H1 (cell line): ENCODE results near the gene HOXA11. TPM values are rescaled to one million over a fixed set of nuclear protein-coding genes. Genes with fewer than 3 reads are reported as not detected.

ENCODE experiments used
- BCL11A ChIP-seq, 2 experiments: IDR thresholded peaks; one replicate each; pipeline ENCODE4 v1.6.1; 2011; ENCODE audit warnings: low read depth in 2 of 2, low read length in 2 of 2, mild to moderate bottlenecking in 2 of 2
- KDM5A ChIP-seq: fragments of 200-600 bp; IDR thresholded peaks from 2 replicates; pipeline ENCODE4 v1.7.1; 2012; ENCODE audit warnings: mild to moderate bottlenecking, low read length, inconsistent platforms, mixed read lengths
- MAFK ChIP-seq: IDR thresholded peaks from 2 replicates; pipeline ENCODE4 v1.6.1; 2012; ENCODE audit warnings: low read depth, mild to moderate bottlenecking, improper control_type of control experiment, low read length
- MAX ChIP-seq: IDR thresholded peaks from 2 replicates; pipeline ENCODE4 v1.6.1; 2012; ENCODE audit warnings: inconsistent platforms
- RNF2 ChIP-seq: fragments of 200-900, 300-1000 bp; sonication (generic); IDR thresholded peaks from 2 replicates; pipeline ENCODE4 v1.7.1; 2016; ENCODE audit warnings: borderline replicate concordance, low read depth, mild to moderate bottlenecking, antibody characterized with exemption, low read length; ENCODE audit not compliant: poor library complexity, severe bottlenecking; ENCODE audit errors: missing control alignments
- TCF12 ChIP-seq: IDR thresholded peaks from 2 replicates; pipeline ENCODE4 v1.6.1; 2011; ENCODE audit warnings: low read depth, mild to moderate bottlenecking, low read length
- polyA plus RNA-seq, 7 experiments: library from polyadenylated mRNA; depleted of rRNA in 3 of 7; stranded (reverse) in 5 of 7; unstranded in 2 of 7; fragments of >200 nt in 5 of 7; fragments of 200-250 nt in 2 of 7; gene quantifications; 1 replicate in 5 of 7; 2 replicates in 1 of 7; 4 replicates in 1 of 7; pipeline versions ENCODE4 v1.2.1 to v1.2.3, GENCODE V29; 2011 to 2013; ENCODE audit warnings: missing spikeins in 2 of 7, mixed read lengths in 2 of 7
- total RNA-seq: library from RNA; stranded (reverse); fragmentation: NEBNext Ultra II Directional; extraction: Animal tissue kit (Norgen Biotek cat#: 25700); gene quantifications from 2 replicates; pipeline ENCODE4 v1.2.1, GENCODE V29; 2021

The HOXA11 gene
- total and polyA plus RNA-seq, 2 of the 8 experiments (the other 6 are each of a cell fraction or from before 2014, with no cell fraction given): not detected

- no peak for TF ChIP-seq RNF2
- no peak for TF ChIP-seq MAX
- TF ChIP-seq BCL11A (IDR thresholded peaks at IDR 0.05; ENCODE audit: low read depth in 2 of 2, low read length in 2 of 2): no peak
- no peak for TF ChIP-seq KDM5A
- TF ChIP-seq TCF12: no peak
- no peak for TF ChIP-seq MAFK
- TF ChIP-seq, all 59 proteins: peak for 0
Measured at GRCh38 chr7:27132214-27132613, 52.8 kb downstream of the HOXA11 start (continued).
